DOHH2 (cell line): ENCODE measurements around the gene CHTF8.

Experiments
- H3F3A ChIP-seq: fragments of 200-600 bp; sonication (generic), shearing (Covaris generic); 2 replicates; pipeline ENCODE4 v1.6.0; 2016; ENCODE audit warnings: antibody characterized with exemption, mild to moderate bottlenecking; ENCODE audit not compliant: control insufficient read depth, insufficient read depth
- H3K27ac ChIP-seq: fragments of 200-600 bp; sonication (generic); 2 replicates; pipeline ENCODE4 v1.5.1; 2014; ENCODE audit warnings: low read depth, mild to moderate bottlenecking, low read length, moderate library complexity
- H3K27me3 ChIP-seq: fragments of 200-600 bp; sonication (generic); 2 replicates; pipeline ENCODE4 v1.6.1; 2014; ENCODE audit warnings: mild to moderate bottlenecking, low read length, mixed read lengths; ENCODE audit not compliant: control insufficient read depth
- H3K36me3 ChIP-seq: fragments of 200-600 bp; sonication (generic); 2 replicates; pipeline ENCODE4 v1.6.1; 2014; ENCODE audit warnings: mild to moderate bottlenecking, low read length, moderate library complexity, mixed read lengths; ENCODE audit not compliant: control insufficient read depth
- H3K4me1 ChIP-seq: fragments of 200-600 bp; sonication (generic); 2 replicates; pipeline ENCODE4 v1.6.1; 2014; ENCODE audit warnings: mild to moderate bottlenecking, low read length, mixed read lengths; ENCODE audit not compliant: control insufficient read depth
- H3K4me2 ChIP-seq: fragments of 200-600 bp; sonication (generic); 2 replicates; pipeline ENCODE4 v1.6.0; 2014; ENCODE audit warnings: mild to moderate bottlenecking, low read length, moderate library complexity
- H3K4me3 ChIP-seq: fragments of 200-600 bp; sonication (generic); 2 replicates; pipeline ENCODE4 v1.5.1; 2014; ENCODE audit warnings: mild to moderate bottlenecking, low read length, mixed read lengths
- H3K79me2 ChIP-seq: fragments of 200-600 bp; sonication (generic); 2 replicates; pipeline ENCODE4 v1.6.1; 2014; ENCODE audit warnings: mild to moderate bottlenecking, low read length, mixed read lengths; ENCODE audit not compliant: control insufficient read depth
- H3K9me2 ChIP-seq: fragments of 200-600 bp; sonication (generic); replicated peaks from 2 replicates; pipeline ENCODE4 v1.6.1; 2014; ENCODE audit warnings: mild to moderate bottlenecking, low read length, mixed read lengths; ENCODE audit not compliant: control insufficient read depth
- H3K9me3 ChIP-seq: fragments of 200-600 bp; sonication (generic); 2 replicates; pipeline ENCODE4 v1.6.1; 2014; ENCODE audit warnings: antibody characterized with exemption, low read length, mixed read lengths; ENCODE audit not compliant: control insufficient read depth, insufficient read depth
- H4K20me1 ChIP-seq: fragments of 200-600 bp; sonication (generic); 2 replicates; pipeline ENCODE4 v1.6.0; 2014; ENCODE audit warnings: low read depth, mild to moderate bottlenecking, antibody characterized with exemption, low read length, moderate library complexity; ENCODE audit not compliant: control insufficient read depth, insufficient read depth
- CTCF ChIP-seq: fragments of 200-600 bp; sonication (generic); IDR thresholded peaks from one replicate; pipeline ENCODE4 v1.5.1; 2014; ENCODE audit warnings: antibody characterized with exemption, mild to moderate bottlenecking, low read depth, low read length; ENCODE audit not compliant: poor library complexity, severe bottlenecking
- EZH2phosphoT487 ChIP-seq: fragments of 200-600 bp; sonication (generic); IDR thresholded peaks from 2 replicates; pipeline ENCODE4 v1.6.1; 2017; ENCODE audit warnings: borderline replicate concordance, mild to moderate bottlenecking, antibody characterized with exemption, low read length, moderate library complexity, mixed read lengths

The CHTF8 gene

GRCh38 chr16:69109486-69110270 is 22.7 kb downstream of the CHTF8 start:
- Histone ChIP-seq H3F3A (no peaks in the 10 kb centered on the region), H4K20me1 (peaks cover 7% of the 10 kb centered on the region; the same call in 1 of the 2 replicates), H3K9me2 (no peaks in the 10 kb centered on the region), H3K4me3 (no peak overlapping the region), H3K36me3 (peaks cover under 1% of the 10 kb centered on the region; the same call in 1 of the 2 replicates), H3K4me1 (peaks cover 27% of the 10 kb centered on the region), H3K27me3 (peaks cover 25% of the 10 kb centered on the region), H3K4me2 (no peak overlapping the region), H3K27ac (no peak overlapping the region), H3K9me3 (no peaks in the 10 kb centered on the region), H3K79me2 (no peaks in the 10 kb centered on the region)
- TF ChIP-seq CTCF (no peak), EZH2phosphoT487 (no peak)

GRCh38 chr16:69108905-69109252 is 23.5 kb downstream of the CHTF8 start:
- Histone ChIP-seq H3K9me3 (no peaks in the 10 kb centered on the region), H3K4me1 (peaks cover 27% of the 10 kb centered on the region), H3K9me2 (no peaks in the 10 kb centered on the region), H3K79me2 (no peaks in the 10 kb centered on the region), H3K27me3 (peaks cover 25% of the 10 kb centered on the region), H3K36me3 (no peaks in the 10 kb centered on the region), H3K27ac (no peak overlapping the region), H4K20me1 (peaks cover 7% of the 10 kb centered on the region; the same call in 1 of the 2 replicates), H3K4me2 (no peak overlapping the region), H3F3A (no peaks in the 10 kb centered on the region), H3K4me3 (no peak overlapping the region)
- TF ChIP-seq CTCF (no peak), EZH2phosphoT487 (no peak)

GRCh38 chr16:69108064-69108904 is 24.1 kb downstream of the CHTF8 start:
- Histone ChIP-seq H4K20me1 (peaks cover 7% of the 10 kb centered on the region; the same call in 1 of the 2 replicates), H3F3A (no peaks in the 10 kb centered on the region), H3K9me3 (no peaks in the 10 kb centered on the region), H3K4me2 (no peak overlapping the region), H3K4me1 (peaks cover 27% of the 10 kb centered on the region), H3K9me2 (no peaks in the 10 kb centered on the region), H3K27ac (no peak overlapping the region), H3K36me3 (no peaks in the 10 kb centered on the region), H3K79me2 (no peaks in the 10 kb centered on the region), H3K27me3 (peaks cover 29% of the 10 kb centered on the region), H3K4me3 (no peak overlapping the region)
- TF ChIP-seq EZH2phosphoT487 (0 out of 2 replicates have a peak, but pooled peaks have one; percentile 27), CTCF (no peak)
